Brain microvascular endothelial cell (primary cell): ENCODE results near the gene MAP2K6.

Source experiments
- DNase-seq: peaks from one replicate; pipeline ENCODE4 v3.0.0-alpha.2; 2020
- H3K27ac ChIP-seq: fragments of 250-450 bp; sonication (Bioruptor Pico); 2 replicates; pipeline ENCODE4 v1.5.1; 2020; ENCODE audit warnings: mild to moderate bottlenecking, moderate library complexity
- H3K27me3 ChIP-seq: fragments of 250-450 bp; sonication (Bioruptor Pico); replicated peaks from 2 replicates; pipeline ENCODE4 v1.5.1; 2020; ENCODE audit warnings: mild to moderate bottlenecking
- H3K36me3 ChIP-seq: fragments of 250-450 bp; sonication (Bioruptor Pico); replicated peaks from 2 replicates; pipeline ENCODE4 v1.5.1; 2020; ENCODE audit warnings: mild to moderate bottlenecking
- H3K4me3 ChIP-seq: 2 replicates; pipeline ENCODE4 v1.5.1; 2011; ENCODE audit warnings: low read depth, mild to moderate bottlenecking, control low read depth, low read length, moderate library complexity
- CTCF ChIP-seq: IDR thresholded peaks from 2 replicates; pipeline ENCODE4 v1.5.1; 2011; ENCODE audit warnings: low read depth, mild to moderate bottlenecking, moderate library complexity, low read length, control low read depth, inconsistent platforms; ENCODE audit errors: missing control alignments
- in situ Hi-C: cut with HindIII; loops from 2 replicates; pipeline ENCODE4 v1.10.0; 2017; ENCODE audit warnings: low sequenced_read_pairs, low pct_ligation_motif_present

MAP2K6 gene

GRCh38 chr17:69508814-69509213, 94.3 kb downstream of the MAP2K6 start:
- H3K4me3 ChIP-seq, result no peak overlapping the region
- no peaks in the 10 kb centered on the region for H3K27me3 ChIP-seq
- DNase-seq, result no peak
- no peaks in the 10 kb centered on the region for H3K36me3 ChIP-seq
- no peak overlapping the region for H3K27ac ChIP-seq
- in situ Hi-C loops, result no loop called here
- no peak for TF ChIP-seq CTCF

- DNase-seq, result no peak
- Histone ChIP-seq H3K27ac (no peak overlapping the region), H3K4me3 (no peak overlapping the region), H3K27me3 (no peaks in the 10 kb centered on the region), H3K36me3 (no peaks in the 10 kb centered on the region)
- no peak for TF ChIP-seq CTCF
- in situ Hi-C loops, result no loop called here
Observed at GRCh38 chr17:69511250-69511649, 96.8 kb downstream of the MAP2K6 start.

GRCh38 chr17:69512946-69513345, 98.4 kb downstream of the MAP2K6 start:
- Histone ChIP-seq H3K36me3 (no peaks in the 10 kb centered on the region), H3K27ac (no peak overlapping the region), H3K4me3 (no peak overlapping the region), H3K27me3 (no peaks in the 10 kb centered on the region)
- in situ Hi-C loops, result no loop called here
- TF ChIP-seq CTCF, result no peak
- DNase-seq, result no peak

- in situ Hi-C loops, result no loop called here
- no peak for DNase-seq
- TF ChIP-seq CTCF, result no peak
- Histone ChIP-seq H3K27ac (no peak overlapping the region), H3K4me3 (no peak overlapping the region), H3K36me3 (no peaks in the 10 kb centered on the region), H3K27me3 (no peaks in the 10 kb centered on the region)
Observed at GRCh38 chr17:69516225-69516624, 101.7 kb downstream of the MAP2K6 start.

GRCh38 chr17:69516911-69517310, 102.4 kb downstream of the MAP2K6 start:
- Histone ChIP-seq H3K4me3 (no peak overlapping the region), H3K27ac (no peak overlapping the region), H3K36me3 (no peaks in the 10 kb centered on the region), H3K27me3 (no peaks in the 10 kb centered on the region)
- TF ChIP-seq CTCF, result no peak
- no peak for DNase-seq
- in situ Hi-C loops, result no loop called here

- in situ Hi-C loops, result no loop called here
- Histone ChIP-seq H3K27me3 (no peaks in the 10 kb centered on the region), H3K4me3 (no peak overlapping the region), H3K27ac (no peak overlapping the region), H3K36me3 (no peaks in the 10 kb centered on the region)
- TF ChIP-seq CTCF, result no peak
- no peak for DNase-seq
Observed at GRCh38 chr17:69518951-69519350, 104.5 kb downstream of the MAP2K6 start.
